ENCODE data around the gene CDK14. TPM values are rescaled to one million over a fixed set of nuclear protein-coding genes. Genes with fewer than 3 reads are reported as not detected.

CDK14 gene
- total and polyA plus RNA-seq, 4 donors = 4.2 to 12.4 (median 7.4) TPM

DNA sequence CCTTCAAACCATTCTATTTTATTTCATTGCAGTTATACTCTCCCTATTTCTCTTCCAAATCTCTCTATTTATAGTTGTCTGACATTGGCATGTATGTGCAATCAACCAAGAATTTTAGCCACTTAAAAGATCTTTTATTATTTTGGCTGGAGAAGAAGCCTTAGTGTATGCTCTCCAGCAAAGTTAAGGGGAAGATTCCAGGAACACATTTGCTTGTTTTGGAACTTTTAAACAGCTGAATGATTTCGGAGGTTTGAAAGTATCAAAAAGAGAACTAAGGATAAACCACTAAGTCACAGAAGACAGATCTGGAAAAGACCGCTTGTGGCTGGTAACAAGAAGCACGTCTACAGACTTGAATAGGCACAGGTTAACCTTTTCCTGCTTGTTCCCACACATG, 485.9 kb downstream of the CDK14 start:
- peaks cover 0 to 2% (median 0%) of the 10 kb centered on the region in 4 donors for H3K36me3 ChIP-seq (ENCODE audit: control insufficient read depth in 4 of 4, insufficient read depth in 3 of 4, low read depth in 1 of 4, low read length in 3 of 4)
- 64% methylated on average over 3 of the region's 3 CpGs for WGBS
- H3K9ac ChIP-seq (ENCODE audit: low read depth in 1 of 2, low read length in 2 of 2) = no peak overlapping the region
- TF ChIP-seq RXRA (IDR thresholded peaks at IDR 0.05) (no peak), NR2F2 (IDR thresholded peaks at IDR 0.05) (no peak), ZBTB33 (IDR thresholded peaks at IDR 0.05) (no peak), SP1 (IDR thresholded peaks at IDR 0.05) (no peak), JUND (IDR thresholded peaks at IDR 0.05) (no peak), YY1 (IDR thresholded peaks at IDR 0.05) (no peak), EGR1 (IDR thresholded peaks at IDR 0.05; ENCODE audit: low read depth in 2 of 2) (no peak)
- no peak for DNase-seq (ENCODE audit: low spot score)
- no peaks in the 10 kb centered on the region for H3K9me3 ChIP-seq (ENCODE audit: control insufficient read depth in 4 of 4, low read length in 3 of 4)
- H3K4me3 ChIP-seq (ENCODE audit: low read depth in 1 of 3, low read length in 3 of 3) = no peak overlapping the region
- no peaks in the 10 kb centered on the region for H3K27me3 ChIP-seq (ENCODE audit: control insufficient read depth in 4 of 4, insufficient read depth in 4 of 4, low read length in 3 of 4)
- no peaks in the 10 kb centered on the region for H3K4me1 ChIP-seq (ENCODE audit: control insufficient read depth in 4 of 4, insufficient read depth in 4 of 4, low read length in 3 of 4)
- H3K27ac ChIP-seq (ENCODE audit: low read depth in 1 of 2, low read length in 2 of 2) = no peak overlapping the region

DNA sequence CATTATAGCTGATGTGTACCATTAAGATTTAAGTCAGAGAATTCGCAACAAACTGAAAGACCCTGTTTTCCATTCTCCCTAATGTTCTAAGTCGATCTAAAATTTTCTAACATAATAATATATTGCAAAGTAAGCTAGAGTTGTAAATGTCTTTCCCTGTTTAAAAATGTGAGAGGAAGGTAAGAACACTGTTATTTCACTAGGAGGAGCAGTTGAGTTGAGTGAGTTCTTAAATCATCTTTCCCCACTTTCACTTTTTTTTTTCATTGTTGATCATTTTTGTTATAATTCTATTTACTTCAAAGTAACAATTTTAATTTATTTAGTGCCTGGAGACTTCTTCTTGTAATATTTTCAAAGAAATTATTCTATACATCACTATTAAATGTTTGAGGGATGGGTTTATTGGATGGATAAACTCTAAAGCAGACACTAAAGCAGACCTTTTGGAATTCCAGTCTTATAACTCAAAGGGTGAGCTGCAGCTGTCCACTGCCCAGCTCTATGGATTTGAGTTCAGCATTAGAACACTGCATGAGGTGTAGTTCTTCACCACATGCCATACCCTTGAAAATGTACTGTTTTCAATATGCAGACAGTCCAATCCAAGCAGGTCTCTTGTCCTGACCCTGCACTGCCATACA, 486.9 kb downstream of the CDK14 start:
- DNase-seq (ENCODE audit: low spot score) = no peak
- peaks cover 0 to 2% (median 0%) of the 10 kb centered on the region in 4 donors for H3K36me3 ChIP-seq (ENCODE audit: control insufficient read depth in 4 of 4, insufficient read depth in 3 of 4, low read depth in 1 of 4, low read length in 3 of 4)
- no peak overlapping the region for H3K27ac ChIP-seq (ENCODE audit: low read depth in 1 of 2, low read length in 2 of 2)
- no peak for TF ChIP-seq REST (IDR thresholded peaks at IDR 0.05)
- peak; percentile 36 for TF ChIP-seq CTCF (IDR thresholded peaks at IDR 0.05; ENCODE audit: low read depth, low read length, missing input control)
- TF ChIP-seq GABPA (IDR thresholded peaks at IDR 0.05 in 1 of 2, conservative IDR thresholded peaks at IDR 0.05 in 1 of 2) = no peak
- TF ChIP-seq RAD21 (IDR thresholded peaks at IDR 0.05) = peak; percentile 60 to 73
- no peaks in the 10 kb centered on the region for H3K4me1 ChIP-seq (ENCODE audit: control insufficient read depth in 4 of 4, insufficient read depth in 4 of 4, low read length in 3 of 4)
- no peak overlapping the region for H3K9ac ChIP-seq (ENCODE audit: low read depth in 1 of 2, low read length in 2 of 2)
- 61% methylated on average over 2 of the region's 2 CpGs for WGBS
- H3K9me3 ChIP-seq (ENCODE audit: control insufficient read depth in 4 of 4, low read length in 3 of 4) = no peaks in the 10 kb centered on the region
- H3K27me3 ChIP-seq (ENCODE audit: control insufficient read depth in 4 of 4, insufficient read depth in 4 of 4, low read length in 3 of 4) = no peaks in the 10 kb centered on the region
- no peak overlapping the region for H3K4me3 ChIP-seq (ENCODE audit: low read depth in 1 of 3, low read length in 3 of 3)
